ENCODE measurements around the gene WBP2NL. TPM values are rescaled to one million over a fixed set of nuclear protein-coding genes. Genes with fewer than 3 reads are reported as not detected.

Gene WBP2NL
- total RNA-seq, 1 experiment from 2014 or later = 0.22 TPM

- no peak overlapping the region for H4K91ac ChIP-seq (ENCODE audit: insufficient read length, low read depth, low read length)
- H3K27ac ChIP-seq (ENCODE audit: insufficient read length, low read depth, low read length) = peak overlapping the region; percentile 33
- no peaks in the 10 kb centered on the region for H3K27me3 ChIP-seq (ENCODE audit: insufficient read depth, low read length)
- H4K20me1 ChIP-seq (ENCODE audit: control insufficient read depth, insufficient read depth, insufficient read length) = peaks cover 1% of the 10 kb centered on the region
- no peak overlapping the region for H2AK5ac ChIP-seq (ENCODE audit: insufficient read length, low read length)
- H2AFZ ChIP-seq (ENCODE audit: low read length) = no peak overlapping the region
- peaks cover 10% of the 10 kb centered on the region; the same call in 1 of the 2 replicates for H3K4me1 ChIP-seq (ENCODE audit: insufficient read depth, low read length)
- H3K79me2 ChIP-seq (ENCODE audit: insufficient read depth, low read length) = no peaks in the 10 kb centered on the region
- Mint-ChIP-seq H3K4me3 (no peak overlapping the region; a peak in 1 of 5 replicates), H3K27ac (no peak overlapping the region), H3K9me3 (no peaks in the 10 kb centered on the region; a peak in 2 of 5 replicates), H3K36me3 (ENCODE audit: insufficient read depth in 1 of 3, low read depth in 3 of 3) (peaks cover 30 to 64% (median 55%) of the 10 kb centered on the region in 3 experiments), H3K4me1 (peaks cover 14 to 18% of the 10 kb centered on the region in 2 experiments), H3K27me3 (ENCODE audit: low read depth) (no peaks in the 10 kb centered on the region; the same call in 1 of the 2 replicates)
- no peak overlapping the region for H4K5ac ChIP-seq (ENCODE audit: insufficient read length, low read depth, low read length)
- no peak overlapping the region for H2BK5ac ChIP-seq (ENCODE audit: insufficient read length, low read length)
- no peak overlapping the region for H3T11ph ChIP-seq (ENCODE audit: low read length)
- H3K56ac ChIP-seq (ENCODE audit: insufficient read length, low read depth, low read length) = no peak overlapping the region
- no peaks in the 10 kb centered on the region for H3K79me1 ChIP-seq (ENCODE audit: insufficient read depth, low read depth, low read length, poor library complexity, severe bottlenecking)
- no peaks in the 10 kb centered on the region for H3K23me2 ChIP-seq (ENCODE audit: insufficient read length, low read depth, low read length, poor library complexity, severe bottlenecking)
- H3K23ac ChIP-seq (ENCODE audit: insufficient read length, low read depth, low read length) = no peak overlapping the region
- no peak overlapping the region for H3K9ac ChIP-seq (ENCODE audit: extremely low read depth, insufficient read length, low read length)
- no CpG with 5 or more reads among the region's 1 CpG for WGBS (ENCODE audit: extremely low coverage, insufficient read length, low lambda C conversion rate)
- no peak overlapping the region for H3K4ac ChIP-seq (ENCODE audit: low read depth, low read length)
- no peak overlapping the region for H2BK20ac ChIP-seq (ENCODE audit: low read depth, low read length, poor library complexity, severe bottlenecking)
- no peak overlapping the region for H2BK12ac ChIP-seq (ENCODE audit: insufficient read length, low read depth, low read length)
- no peak for DNase-seq
- no peak overlapping the region for H4K8ac ChIP-seq (replicated peaks; ENCODE audit: insufficient read length, low read depth, low read length)
- H2BK15ac ChIP-seq (ENCODE audit: low read depth, low read length) = no peak overlapping the region
- no peaks in the 10 kb centered on the region for H3K9me3 ChIP-seq (ENCODE audit: control insufficient read depth, low read depth, low read length)
- no peak overlapping the region for H3K14ac ChIP-seq (ENCODE audit: insufficient read depth, low read length)
- peak overlapping the region; percentile 10 for H3K4me2 ChIP-seq (ENCODE audit: insufficient read depth, insufficient read length, low read length)
- no peak overlapping the region for H2BK120ac ChIP-seq (ENCODE audit: low read depth, low read length, poor library complexity, severe bottlenecking)
- TF ChIP-seq CTCF (conservative IDR thresholded peaks at IDR 0.05) = no peak
- H3K18ac ChIP-seq (ENCODE audit: insufficient read length, low read depth, low read length) = no peak overlapping the region
Measured at GRCh38 chr22:42064629-42065028, 66.0 kb downstream of the WBP2NL start.
